ENCODE results near the gene BRD4. TPM values are rescaled to one million over a fixed set of nuclear protein-coding genes. Genes with fewer than 3 reads are reported as not detected.

Gene BRD4
- total RNA-seq, 1 donor: 25.3 TPM

DNA sequence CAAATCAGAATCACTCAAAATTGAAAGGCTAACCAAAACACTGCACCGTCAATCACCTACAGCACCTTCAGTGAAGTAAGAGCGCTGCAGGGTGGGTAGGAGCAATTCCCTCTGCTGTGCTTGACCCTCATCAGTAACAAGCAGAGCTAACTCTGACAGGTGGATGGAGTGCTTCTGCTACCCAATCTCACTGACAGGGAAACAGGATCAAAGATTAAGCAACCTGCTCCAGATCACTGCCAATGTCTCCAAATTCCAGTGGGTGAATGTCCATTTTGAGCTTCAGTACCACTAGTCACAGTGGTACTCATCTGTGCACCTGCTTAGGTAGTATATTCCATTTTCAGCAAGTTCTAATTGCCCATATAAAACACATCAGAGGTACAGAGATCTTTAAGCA is 25.2 kb downstream of the BRD4 start:
- DNase-seq (ENCODE audit: low read depth): no peak
- no peak for TF ChIP-seq CTCF (IDR thresholded peaks at IDR 0.05; ENCODE audit: insufficient read depth, low read length)
- H3K4me3 ChIP-seq (ENCODE audit: low read depth, low read length): no peak overlapping the region

DNA sequence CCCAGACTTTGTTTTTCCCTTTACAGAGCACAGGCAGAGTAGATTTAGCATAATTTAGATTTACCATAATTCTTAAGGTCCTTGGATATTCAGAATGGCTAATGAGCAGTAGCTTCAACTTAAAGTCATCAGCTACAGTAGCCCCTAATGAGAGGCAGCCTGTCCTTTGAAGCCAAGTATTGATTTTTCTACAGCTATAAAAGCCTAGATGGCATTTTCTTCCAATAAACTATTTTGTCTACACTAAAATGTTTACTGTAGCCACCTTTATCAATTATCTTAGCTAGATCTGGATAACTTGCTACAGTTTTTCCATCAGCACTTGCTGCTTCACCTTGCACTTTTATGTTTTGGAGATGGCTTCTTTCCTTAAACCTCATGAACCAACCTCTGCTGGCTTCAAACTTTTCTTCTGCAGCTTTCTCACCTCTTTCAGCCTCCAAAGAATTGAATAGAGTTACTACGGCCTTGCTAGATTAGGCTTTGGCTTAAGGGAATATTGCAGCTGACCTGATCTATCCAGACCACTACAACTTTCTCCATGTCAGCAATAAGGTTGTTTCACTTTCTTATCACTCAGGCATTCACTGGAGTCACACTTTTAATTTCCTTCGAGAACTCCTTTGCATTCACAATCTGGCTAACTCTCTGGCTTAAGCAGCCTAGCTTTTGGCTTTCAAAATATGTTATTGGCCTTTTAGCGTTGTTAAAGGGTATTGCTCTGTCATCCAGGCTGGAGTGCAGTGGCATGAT is 26.6 kb downstream of the BRD4 start:
- no peak for DNase-seq (ENCODE audit: low read depth)
- TF ChIP-seq CTCF (IDR thresholded peaks at IDR 0.05; ENCODE audit: insufficient read depth, low read length): no peak
- H3K4me3 ChIP-seq (ENCODE audit: low read depth, low read length): no peak overlapping the region

DNA sequence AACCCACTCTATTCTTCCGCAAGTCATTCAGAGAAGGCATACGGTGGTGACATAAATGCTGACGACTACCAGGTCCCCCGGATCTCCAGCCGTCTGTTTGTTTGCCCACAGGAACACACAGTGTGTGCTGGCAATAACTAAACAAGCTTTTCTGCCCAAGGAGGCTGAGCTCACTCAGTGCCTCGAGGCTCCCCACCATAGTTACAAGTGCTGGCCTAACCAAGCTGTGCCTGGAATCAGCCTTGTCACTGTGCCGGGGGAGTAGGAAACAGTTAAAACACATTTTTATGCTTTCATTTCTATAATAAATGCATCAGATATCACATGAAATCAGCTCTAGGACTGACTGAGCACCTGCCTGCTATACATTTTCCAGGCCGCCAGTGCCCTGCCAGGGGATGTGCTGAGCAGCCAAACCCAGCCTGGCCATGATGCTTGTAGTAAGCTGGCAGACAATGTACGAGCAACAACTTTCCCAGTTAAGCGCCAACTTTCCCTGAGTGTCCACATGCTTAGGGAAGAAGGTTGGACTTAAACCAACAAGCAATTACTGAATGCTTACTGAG is 28.1 kb downstream of the BRD4 start:
- TF ChIP-seq CTCF (IDR thresholded peaks at IDR 0.05; ENCODE audit: insufficient read depth, low read length): no peak
- peak; percentile 74 for DNase-seq (ENCODE audit: low read depth)
- H3K4me3 ChIP-seq (ENCODE audit: low read depth, low read length): no peak overlapping the region

- DNase-seq (ENCODE audit: low read depth): no peak
- no peak for TF ChIP-seq CTCF (IDR thresholded peaks at IDR 0.05; ENCODE audit: insufficient read depth, low read length)
- no peak overlapping the region for H3K4me3 ChIP-seq (ENCODE audit: low read depth, low read length)
Measured at GRCh38 chr19:15303105-15303780, 29.1 kb downstream of the BRD4 start.

DNA sequence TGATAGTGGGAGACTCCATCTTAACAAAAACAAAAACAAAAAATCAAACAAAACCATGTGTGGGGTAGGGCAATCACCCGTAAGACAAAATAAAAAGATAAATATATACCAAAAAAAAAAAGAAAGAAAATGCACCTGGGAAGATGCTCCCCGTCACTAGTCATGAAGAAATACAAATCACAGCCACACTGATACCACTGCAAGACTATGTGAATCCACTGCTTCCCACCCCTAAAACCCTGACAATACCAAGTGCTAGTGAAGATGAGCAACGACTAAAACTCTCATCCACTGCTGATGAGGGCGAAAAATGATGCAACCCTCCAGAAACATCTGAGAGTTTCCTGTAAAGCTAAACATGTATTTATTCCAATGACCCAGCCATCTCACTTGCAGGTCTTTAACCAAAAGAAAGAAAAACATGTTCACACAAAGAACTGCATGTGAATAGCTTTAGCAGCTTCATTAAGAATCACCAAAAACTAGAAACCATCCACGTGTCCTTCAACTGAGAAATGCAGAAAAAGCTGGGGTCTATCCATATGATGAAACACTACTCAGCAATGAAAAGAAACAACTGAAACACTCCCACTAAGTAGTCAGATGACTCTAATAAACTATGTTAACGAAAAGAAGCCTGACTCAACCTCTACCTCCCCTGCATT is 31.7 kb downstream of the BRD4 start:
- TF ChIP-seq CTCF (IDR thresholded peaks at IDR 0.05; ENCODE audit: insufficient read depth, low read length): no peak
- peak; percentile 86 for DNase-seq (ENCODE audit: low read depth)

DNA sequence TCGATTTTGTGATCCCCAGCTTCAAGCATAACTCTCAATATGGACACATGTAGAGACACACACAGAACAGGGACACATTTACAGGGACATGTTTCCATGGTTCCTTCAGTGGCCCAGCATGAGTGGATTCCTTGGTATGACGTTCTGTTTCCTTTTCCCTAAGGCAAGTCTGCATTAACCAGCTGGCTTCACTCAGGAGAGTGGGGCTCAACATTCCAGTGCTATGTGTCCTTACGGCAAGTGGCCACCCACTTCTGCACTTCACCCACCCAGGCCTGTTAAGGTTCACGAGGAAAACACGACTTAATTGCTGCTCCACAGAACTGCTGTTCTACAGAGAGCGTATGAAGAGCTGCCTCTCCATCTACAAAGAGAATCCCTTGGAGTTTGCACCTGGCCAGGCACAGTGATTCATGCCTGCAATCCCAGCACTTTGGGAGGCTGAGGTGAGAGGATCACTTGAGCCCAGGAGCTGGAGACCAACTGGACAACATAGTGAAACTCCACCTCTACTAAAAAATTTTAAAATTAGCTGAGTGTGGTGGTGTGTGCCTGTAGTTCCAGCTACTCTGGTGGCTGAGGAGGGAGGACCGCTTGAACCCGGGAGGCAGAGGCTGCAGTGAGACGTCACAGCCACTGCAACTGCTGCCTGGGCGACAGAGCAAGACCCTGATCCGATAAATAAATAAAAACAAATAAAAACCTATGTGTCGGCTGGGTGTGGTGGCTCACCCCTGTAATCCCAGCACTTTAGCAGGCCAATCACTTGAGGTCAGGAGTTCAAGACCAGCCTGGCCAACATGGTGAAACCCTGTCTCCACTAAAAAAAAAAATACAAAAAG is 32.5 kb downstream of the BRD4 start:
- DNase-seq (ENCODE audit: low read depth): peak; percentile 78
- no peak overlapping the region for H3K4me3 ChIP-seq (ENCODE audit: low read depth, low read length)
- no peak for TF ChIP-seq CTCF (IDR thresholded peaks at IDR 0.05; ENCODE audit: insufficient read depth, low read length)

More for the DNA sequence above, 31.7 kb downstream of the BRD4 start:
- no peak overlapping the region for H3K4me3 ChIP-seq (ENCODE audit: low read depth, low read length)
